H9 (cell line): ENCODE data around the gene VSTM2L. TPM values are rescaled to one million over a fixed set of nuclear protein-coding genes. Genes with fewer than 3 reads are reported as not detected.

Source experiments
- DNase-seq: peaks from one replicate; pipeline ENCODE4 v3.0.0-alpha.2; 2017
- H2AFZ ChIP-seq: one replicate; pipeline ENCODE4 v1.6.1; 2013; ENCODE audit warnings: mild to moderate bottlenecking, low read length, control low read depth, moderate library complexity
- H2AK5ac ChIP-seq: 2 replicates; pipeline ENCODE4 v1.6.1; 2013; ENCODE audit warnings: low read length, control low read depth, mixed read lengths; ENCODE audit not compliant: insufficient read length
- H2BK120ac ChIP-seq: one replicate; pipeline ENCODE4 v1.6.1; 2013; ENCODE audit warnings: low read depth, mild to moderate bottlenecking, low read length, control low read depth, inconsistent platforms; ENCODE audit not compliant: poor library complexity, severe bottlenecking
- H2BK12ac ChIP-seq: 2 replicates; pipeline ENCODE4 v1.6.1; 2013; ENCODE audit warnings: low read length, control low read depth, mixed read lengths, low read depth; ENCODE audit not compliant: insufficient read length
- H2BK15ac ChIP-seq: 2 replicates; pipeline ENCODE4 v1.6.1; 2013; ENCODE audit warnings: low read depth, low read length, control low read depth
- H2BK20ac ChIP-seq: one replicate; pipeline ENCODE4 v1.6.1; 2013; ENCODE audit warnings: low read depth, mild to moderate bottlenecking, low read length, control low read depth, inconsistent platforms; ENCODE audit not compliant: poor library complexity, severe bottlenecking
- H2BK5ac ChIP-seq: 2 replicates; pipeline ENCODE4 v1.6.1; 2013; ENCODE audit warnings: low read length, control low read depth, mixed read lengths; ENCODE audit not compliant: insufficient read length
- H3K14ac ChIP-seq: 2 replicates; pipeline ENCODE4 v1.6.1; 2013; ENCODE audit warnings: low read length, control low read depth; ENCODE audit not compliant: insufficient read depth
- H3K18ac ChIP-seq: 2 replicates; pipeline ENCODE4 v1.6.1; 2013; ENCODE audit warnings: low read depth, mild to moderate bottlenecking, mixed read lengths, low read length, control low read depth; ENCODE audit not compliant: insufficient read length
- H3K23ac ChIP-seq: 2 replicates; pipeline ENCODE4 v1.6.1; 2013; ENCODE audit warnings: low read length, control low read depth, mixed read lengths, low read depth; ENCODE audit not compliant: insufficient read length
- H3K23me2 ChIP-seq: 2 replicates; pipeline ENCODE4 v1.6.1; 2013; ENCODE audit warnings: low read depth, mild to moderate bottlenecking, mixed read lengths, low read length, control low read depth; ENCODE audit not compliant: insufficient read length, poor library complexity, severe bottlenecking
- H3K27ac ChIP-seq: 2 replicates; pipeline ENCODE4 v1.5.1; 2013; ENCODE audit warnings: low read length, control low read depth, mixed read lengths, low read depth; ENCODE audit not compliant: insufficient read length
- H3K27me3 ChIP-seq: 2 replicates; pipeline ENCODE4 v1.6.1; 2013; ENCODE audit warnings: low read length, control low read depth, inconsistent platforms; ENCODE audit not compliant: insufficient read depth
- H3K4ac ChIP-seq: 2 replicates; pipeline ENCODE4 v1.6.1; 2013; ENCODE audit warnings: low read depth, mild to moderate bottlenecking, control low read depth, inconsistent platforms, low read length, moderate library complexity
- H3K4me1 ChIP-seq: 2 replicates; pipeline ENCODE4 v1.6.1; 2013; ENCODE audit warnings: low read length, control low read depth, inconsistent platforms; ENCODE audit not compliant: insufficient read depth
- H3K4me2 ChIP-seq: 2 replicates; pipeline ENCODE4 v1.6.1; 2013; ENCODE audit warnings: low read length, control low read depth, mixed read lengths; ENCODE audit not compliant: insufficient read length, insufficient read depth
- H3K56ac ChIP-seq: 2 replicates; pipeline ENCODE4 v1.6.1; 2013; ENCODE audit warnings: low read depth, mild to moderate bottlenecking, mixed read lengths, low read length, control low read depth; ENCODE audit not compliant: insufficient read length
- H3K79me1 ChIP-seq: 2 replicates; pipeline ENCODE4 v1.6.1; 2013; ENCODE audit warnings: low read depth, mild to moderate bottlenecking, moderate library complexity, low read length, control low read depth, inconsistent platforms; ENCODE audit not compliant: insufficient read depth, poor library complexity, severe bottlenecking
- H3K79me2 ChIP-seq: 2 replicates; pipeline ENCODE4 v1.6.1; 2013; ENCODE audit warnings: low read length, control low read depth, inconsistent platforms; ENCODE audit not compliant: insufficient read depth
- H3K9ac ChIP-seq: 2 replicates; pipeline ENCODE4 v1.6.1; 2013; ENCODE audit warnings: low read length, control low read depth, mixed read lengths; ENCODE audit not compliant: insufficient read length; ENCODE audit errors: extremely low read depth
- H3K9me3 ChIP-seq: one replicate; pipeline ENCODE4 v1.6.1; 2013; ENCODE audit warnings: low read depth, low read length, inconsistent platforms; ENCODE audit not compliant: control insufficient read depth
- H3T11ph ChIP-seq: one replicate; pipeline ENCODE4 v1.6.1; 2013; ENCODE audit warnings: mild to moderate bottlenecking, low read length, control low read depth, inconsistent platforms
- H4K20me1 ChIP-seq: one replicate; pipeline ENCODE4 v1.6.1; 2013; ENCODE audit not compliant: control insufficient read depth, insufficient read length, insufficient read depth
- H4K5ac ChIP-seq: 2 replicates; pipeline ENCODE4 v1.6.1; 2013; ENCODE audit warnings: low read depth, mild to moderate bottlenecking, mixed read lengths, low read length, control low read depth; ENCODE audit not compliant: insufficient read length
- H4K8ac ChIP-seq: replicated peaks from 2 replicates; pipeline ENCODE4 v1.6.1; 2013; ENCODE audit warnings: low read length, control low read depth, mixed read lengths, low read depth; ENCODE audit not compliant: insufficient read length
- H4K91ac ChIP-seq: 2 replicates; pipeline ENCODE4 v1.6.1; 2013; ENCODE audit warnings: low read depth, mild to moderate bottlenecking, moderate library complexity, mixed read lengths, low read length, control low read depth; ENCODE audit not compliant: insufficient read length
- H3K27ac Mint-ChIP-seq, 3 experiments: 2 replicates in 2 of 3; 3 replicates in 1 of 3; pipeline ENCODE4 v1.8.0; 2020 to 2021; ENCODE audit warnings: mixed read lengths in 3 of 3, mild to moderate bottlenecking in 1 of 3, moderate library complexity in 1 of 3
- H3K27me3 Mint-ChIP-seq: 2 replicates; pipeline ENCODE4 v1.8.0; 2021; ENCODE audit warnings: low read depth, mild to moderate bottlenecking, moderate library complexity, mixed read lengths
- H3K36me3 Mint-ChIP-seq, 3 experiments: 2 replicates in 2 of 3; 3 replicates in 1 of 3; pipeline ENCODE4 v1.8.0; 2020 to 2021; ENCODE audit warnings: low read depth in 3 of 3, mixed read lengths in 3 of 3; ENCODE audit not compliant: insufficient read depth in 1 of 3
- H3K4me1 Mint-ChIP-seq, 2 experiments: 2 replicates each; pipeline ENCODE4 v1.8.0; 2020; ENCODE audit warnings: mixed read lengths in 2 of 2
- H3K4me3 Mint-ChIP-seq, 2 experiments: 2 replicates in 1 of 2; 3 replicates in 1 of 2; pipeline ENCODE4 v1.8.0; 2020 to 2021; ENCODE audit warnings: mild to moderate bottlenecking in 2 of 2, mixed read lengths in 2 of 2, moderate library complexity in 1 of 2
- H3K9me3 Mint-ChIP-seq, 2 experiments: 2 replicates in 1 of 2; 3 replicates in 1 of 2; pipeline ENCODE4 v1.8.0; 2020; ENCODE audit warnings: mild to moderate bottlenecking in 2 of 2, mixed read lengths in 2 of 2, moderate library complexity in 1 of 2
- WGBS: extraction: QIAGEN DNeasy Blood & Tissue Kit; methylation state at CpG from one replicate; pipeline ENCODE4 v1.1.7; 2013; ENCODE audit warnings: missing lambda C conversion rate, low lambda C conversion rate, mixed read lengths; ENCODE audit not compliant: insufficient read length; ENCODE audit errors: extremely low coverage; 5-methylcytosine and 5-hydroxymethylcytosine counted together
- total RNA-seq: library from RNA; stranded (reverse); gene quantifications from 2 replicates; pipeline ENCODE4 v1.2.1, GENCODE V29; 2021
- TF ChIP-seq, protein P1 (sequence below): fragments of 200-600 bp; sonication (generic); conservative IDR thresholded peaks from 3 replicates; pipeline ENCODE4 v1.8.0; 2021; ENCODE audit warnings: antibody characterized with exemption, mild to moderate bottlenecking

Gene VSTM2L
- total RNA-seq, 1 experiment from 2014 or later: 2.1 TPM

DNA sequence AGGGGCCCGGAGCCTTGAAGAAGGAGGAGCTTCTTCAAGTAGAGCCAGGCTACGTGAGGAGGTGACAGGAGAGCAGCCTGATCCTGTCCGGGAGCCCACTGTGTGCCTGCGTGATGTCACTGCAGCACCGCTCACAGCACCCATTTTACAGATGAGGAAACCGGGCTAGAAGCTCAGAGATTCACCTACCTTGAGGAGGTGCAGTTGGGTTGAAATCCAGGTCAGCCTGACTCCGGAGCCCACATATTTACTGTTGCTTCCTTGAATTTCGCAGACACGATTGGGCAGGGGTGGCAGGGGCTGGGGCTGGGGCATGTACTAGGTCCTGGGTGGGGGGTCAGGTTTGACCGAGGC lies 12.5 kb downstream of the VSTM2L start:
- H3K79me2 ChIP-seq: no peaks in the 10 kb centered on the region
- no peak overlapping the region for H2AFZ ChIP-seq
- H3K23ac ChIP-seq: no peak overlapping the region
- H3K4me1 ChIP-seq: peaks cover 4% of the 10 kb centered on the region; the same call in 1 of the 2 replicates
- peak; percentile 48 for DNase-seq
- H3K9ac ChIP-seq: no peak overlapping the region
- H4K91ac ChIP-seq: no peak overlapping the region
- peak overlapping the region; percentile 84 for H3K4me2 ChIP-seq
- no peak overlapping the region for H3K56ac ChIP-seq
- H3T11ph ChIP-seq: no peak overlapping the region
- TF ChIP-seq, protein P1, sequence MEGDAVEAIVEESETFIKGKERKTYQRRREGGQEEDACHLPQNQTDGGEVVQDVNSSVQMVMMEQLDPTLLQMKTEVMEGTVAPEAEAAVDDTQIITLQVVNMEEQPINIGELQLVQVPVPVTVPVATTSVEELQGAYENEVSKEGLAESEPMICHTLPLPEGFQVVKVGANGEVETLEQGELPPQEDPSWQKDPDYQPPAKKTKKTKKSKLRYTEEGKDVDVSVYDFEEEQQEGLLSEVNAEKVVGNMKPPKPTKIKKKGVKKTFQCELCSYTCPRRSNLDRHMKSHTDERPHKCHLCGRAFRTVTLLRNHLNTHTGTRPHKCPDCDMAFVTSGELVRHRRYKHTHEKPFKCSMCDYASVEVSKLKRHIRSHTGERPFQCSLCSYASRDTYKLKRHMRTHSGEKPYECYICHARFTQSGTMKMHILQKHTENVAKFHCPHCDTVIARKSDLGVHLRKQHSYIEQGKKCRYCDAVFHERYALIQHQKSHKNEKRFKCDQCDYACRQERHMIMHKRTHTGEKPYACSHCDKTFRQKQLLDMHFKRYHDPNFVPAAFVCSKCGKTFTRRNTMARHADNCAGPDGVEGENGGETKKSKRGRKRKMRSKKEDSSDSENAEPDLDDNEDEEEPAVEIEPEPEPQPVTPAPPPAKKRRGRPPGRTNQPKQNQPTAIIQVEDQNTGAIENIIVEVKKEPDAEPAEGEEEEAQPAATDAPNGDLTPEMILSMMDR: no peak
- H3K9me3 ChIP-seq: no peaks in the 10 kb centered on the region
- no peak overlapping the region for H2BK5ac ChIP-seq
- no peak overlapping the region for H3K4ac ChIP-seq
- H3K18ac ChIP-seq: no peak overlapping the region
- H3K27ac ChIP-seq: no peak overlapping the region
- H3K9me3 Mint-ChIP-seq: no peaks in the 10 kb centered on the region
- H2AK5ac ChIP-seq: no peak overlapping the region
- H3K27me3 Mint-ChIP-seq: peaks cover 55% of the 10 kb centered on the region
- H4K5ac ChIP-seq: no peak overlapping the region
- no peaks in the 10 kb centered on the region; the same call in 1 of the 2 replicates for H3K27me3 ChIP-seq
- H2BK15ac ChIP-seq: no peak overlapping the region
- no peak overlapping the region for H3K14ac ChIP-seq
- H3K4me1 Mint-ChIP-seq: peaks cover 55 to 74% of the 10 kb centered on the region in 2 experiments
- no CpG with 5 or more reads among the region's 10 CpGs for WGBS
- peaks cover 11% of the 10 kb centered on the region for H3K23me2 ChIP-seq
- no peak overlapping the region for H4K8ac ChIP-seq
- H3K27ac Mint-ChIP-seq: no peak overlapping the region; a peak in 1 of 7 replicates
- H3K36me3 Mint-ChIP-seq: no peaks in the 10 kb centered on the region
- H2BK20ac ChIP-seq: no peak overlapping the region
- H4K20me1 ChIP-seq: no peaks in the 10 kb centered on the region
- H3K79me1 ChIP-seq: no peaks in the 10 kb centered on the region
- no peak overlapping the region for H2BK12ac ChIP-seq
- peak overlapping the region; percentile 65 to 79 for H3K4me3 Mint-ChIP-seq
- no peak overlapping the region for H2BK120ac ChIP-seq
